Thyroid gland (tissue), 4 donors: ENCODE results near the gene LIMK2. TPM values are rescaled to one million over a fixed set of nuclear protein-coding genes. Genes with fewer than 3 reads are reported as not detected.

Source experiments
- DNase-seq, 2 donors: peaks; one replicate each; pipeline ENCODE4 v3.0.0-alpha.2; 2019
- H3K27ac ChIP-seq, 3 donors: fragments of 200-600 bp; sonication (generic); 1 replicate in 2 of 3; 2 replicates in 1 of 3; pipeline ENCODE4 v1.5.1; 2016 to 2019; ENCODE audit warnings: mild to moderate bottlenecking in 1 of 3, moderate library complexity in 1 of 3
- H3K27me3 ChIP-seq: fragments of 200-600 bp; sonication (generic); one replicate; pipeline ENCODE4 v1.5.1; 2019
- H3K36me3 ChIP-seq, 2 donors: fragments of 200-600 bp; sonication (generic); one replicate each; pipeline ENCODE4 v1.5.1; 2016 to 2019
- H3K4me1 ChIP-seq, 2 donors: fragments of 200-600 bp; sonication (generic); one replicate each; pipeline ENCODE4 v1.5.1; 2017 to 2019
- H3K4me3 ChIP-seq, 3 donors: fragments of 200-600 bp; sonication (generic); replicated peaks in 1 of 3; 1 replicate in 2 of 3; 2 replicates in 1 of 3; pipeline ENCODE4 v1.5.1; 2016; ENCODE audit warnings: mild to moderate bottlenecking in 1 of 3
- H3K9me3 ChIP-seq: fragments of 200-600 bp; sonication (generic); one replicate; pipeline ENCODE4 v1.5.1; 2017
- CTCF ChIP-seq, 6 experiments: fragments of 200-600 bp in 3 of 6; fragments of 450-650 bp in 3 of 6; sonication (generic) in 3 of 6; IDR thresholded peaks; one replicate each; pipeline ENCODE4 v1.5.1; 2016 to 2019; ENCODE audit warnings: antibody characterized with exemption in 6 of 6, mild to moderate bottlenecking in 2 of 6, inconsistent platforms in 1 of 6, moderate library complexity in 1 of 6
- POLR2A ChIP-seq, 2 donors: fragments of 450-650 bp; IDR thresholded peaks; one replicate each; pipeline ENCODE4 v1.6.1; 2017; ENCODE audit warnings: antibody characterized with exemption in 2 of 2, mild to moderate bottlenecking in 2 of 2, moderate library complexity in 1 of 2
- WGBS, 2 donors: methylation state at CpG; one replicate each; pipeline ENCODE4 v1.1.5; 2017; 5-methylcytosine and 5-hydroxymethylcytosine counted together
- intact Hi-C: fragments of 100-400 bp; cut with DNase I; formaldehyde crosslinking; loops from one replicate; pipeline ENCODE4 v1.15.1; 2023
- total RNA-seq, 4 donors: library from RNA; depleted of rRNA; stranded (reverse); fragments of >200 nt; gene quantifications; one replicate each; pipeline ENCODE4 v1.2.3, GENCODE V29; 2016

Gene LIMK2
- total RNA-seq, 4 donors from 2014 or later = 85.0 to 123 (median 99.4) TPM

GRCh38 chr22:31291481-31292235 lies 79.6 kb downstream of the LIMK2 start:
- WGBS, 2 donors = 1 to 2% methylated on average over 18 to 20 of the region's 20 CpGs
- Histone ChIP-seq H3K27me3 (no peaks in the 10 kb centered on the region), H3K36me3 (peaks cover 0 to 18% of the 10 kb centered on the region in 2 donors), H3K4me1 (peaks cover 48 to 60% of the 10 kb centered on the region in 2 donors), H3K4me3 (peak overlapping the region; percentile 10 to 52 (median 38)), H3K27ac (peak overlapping the region; percentile 82 to 99 (median 97)), H3K9me3 (no peaks in the 10 kb centered on the region)
- intact Hi-C loops = no loop called here
- DNase-seq = peak; percentile 34 to 47
- TF ChIP-seq CTCF (IDR thresholded peaks at IDR 0.05) = no peak
- TF ChIP-seq POLR2A (IDR thresholded peaks at IDR 0.05) = no peak

- no peaks in the 10 kb centered on the region for H3K27me3 ChIP-seq
- no peaks in the 10 kb centered on the region for H3K9me3 ChIP-seq
- peak; percentile 86 to 98 for TF ChIP-seq POLR2A (IDR thresholded peaks at IDR 0.05)
- TF ChIP-seq CTCF (IDR thresholded peaks at IDR 0.05) = peak in 4 of 6 experiments; percentile 47 to 55 (median 53)
- peaks cover 0 to 17% of the 10 kb centered on the region in 2 donors for H3K36me3 ChIP-seq
- H3K27ac ChIP-seq = peak within 1 kb of the TSS; percentile 82 to 99 (median 97)
- intact Hi-C loops = no loop called here
- peak within 1 kb of the TSS; percentile 10 to 52 (median 38) for H3K4me3 ChIP-seq
- H3K4me1 ChIP-seq = peaks cover 48 to 66% of the 10 kb centered on the region in 2 donors
- DNase-seq = peak; percentile 93 to 94
- WGBS, 2 donors = 25% methylated on average over 19 of the region's 19 CpGs
These were observed 80.3 kb downstream of the LIMK2 start, which contains the start of gene PIK3IP1 for GRCh38 chr22:31292236-31292989. TSS of gene PIK3IP1 (minus strand) at chr22:31292488. CDS start at chr22:31292344, 144 bp downstream.

- Histone ChIP-seq H3K4me3 (no peak overlapping the region), H3K27me3 (no peaks in the 10 kb centered on the region), H3K36me3 (no peaks in the 10 kb centered on the region), H3K4me1 (peaks cover 21 to 44% of the 10 kb centered on the region in 2 donors), H3K9me3 (no peaks in the 10 kb centered on the region), H3K27ac (peak overlapping the region; percentile 46 to 80 (median 77))
- intact Hi-C loops = no loop called here
- DNase-seq = no peak
- TF ChIP-seq POLR2A (IDR thresholded peaks at IDR 0.05) (no peak), CTCF (IDR thresholded peaks at IDR 0.05) (no peak)
- 86 to 96% methylated on average over 3 of the region's 3 CpGs for WGBS, 2 donors
These were observed 83.3 kb downstream of the LIMK2 start for GRCh38 chr22:31295360-31295759.

- intact Hi-C loops = no loop called here
- TF ChIP-seq CTCF (IDR thresholded peaks at IDR 0.05) (no peak), POLR2A (IDR thresholded peaks at IDR 0.05) (no peak)
- H3K9me3 ChIP-seq = no peaks in the 10 kb centered on the region
- H3K4me1 ChIP-seq = peaks cover 26 to 50% of the 10 kb centered on the region in 2 donors
- H3K27me3 ChIP-seq = no peaks in the 10 kb centered on the region
- 65 to 82% methylated on average over 5 of the region's 5 CpGs for WGBS, 2 donors
- no peak overlapping the region for H3K4me3 ChIP-seq
- H3K27ac ChIP-seq = peak overlapping the region; percentile 46 to 80 (median 77)
- H3K36me3 ChIP-seq = no peaks in the 10 kb centered on the region
- DNase-seq = no peak
These were observed 83.9 kb downstream of the LIMK2 start for GRCh38 chr22:31295831-31296657.
